ENCODE results near the gene SLC15A4. TPM values are rescaled to one million over a fixed set of nuclear protein-coding genes. Genes with fewer than 3 reads are reported as not detected.

SLC15A4 gene
- total RNA-seq, 4 donors from 2014 or later, result 25.4 to 37.0 (median 32.3) TPM

DNA sequence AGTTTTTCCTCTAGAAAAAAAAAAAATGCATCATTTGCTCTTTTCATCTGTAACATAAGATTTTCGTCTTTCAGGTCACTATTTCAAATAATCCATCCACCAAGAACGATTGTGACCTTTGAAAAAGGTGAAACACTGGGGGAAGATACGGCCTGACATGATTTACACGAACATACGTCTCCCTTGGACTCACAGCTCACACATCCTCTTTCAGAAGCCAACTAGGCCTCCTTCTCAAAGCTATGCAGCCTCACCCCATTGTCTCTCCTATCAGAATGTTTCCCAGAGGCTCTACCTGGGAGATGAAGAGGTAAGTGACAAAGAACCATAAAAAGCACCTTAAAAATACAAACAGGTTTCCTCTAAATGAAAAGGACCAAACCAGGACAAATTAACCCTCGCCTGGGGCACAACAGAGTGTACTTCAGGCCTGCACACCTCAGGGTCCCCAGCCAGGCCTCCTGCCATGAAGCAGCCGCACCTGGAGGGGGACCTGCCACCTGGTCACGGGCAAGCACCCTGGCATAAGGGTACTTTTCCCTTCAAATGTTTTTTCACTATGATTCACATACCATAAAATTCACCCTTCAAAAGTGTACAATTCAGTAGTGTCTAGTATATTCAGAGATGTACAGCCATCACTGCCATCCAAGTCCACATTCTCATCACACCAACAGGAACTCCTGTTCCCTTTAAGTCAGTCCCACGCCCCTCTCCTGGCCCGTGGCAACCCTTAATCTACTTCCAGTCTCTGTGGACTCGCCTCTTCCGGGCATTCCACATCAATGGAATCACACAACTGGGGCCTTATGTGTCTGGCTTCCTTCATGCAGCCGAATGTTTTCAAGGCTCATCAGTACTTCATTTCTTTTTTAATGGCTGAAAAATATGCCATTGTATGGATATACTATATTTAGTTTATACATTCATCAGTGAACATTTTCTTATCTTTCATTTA lies 5.4 kb downstream of the SLC15A4 start:
- no peak for TF ChIP-seq POLR2A (IDR thresholded peaks at IDR 0.05)
- TF ChIP-seq CTCF (IDR thresholded peaks at IDR 0.05), result no peak
- Histone ChIP-seq H3K27ac (peak overlapping the region in 3 of 4 donors; percentile 20 to 67 (median 32)), H3K4me3 (no peak overlapping the region), H3K36me3 (peaks cover 0 to 9% (median 0%) of the 10 kb centered on the region in 3 donors), H3K27me3 (no peaks in the 10 kb centered on the region), H3K9me3 (no peaks in the 10 kb centered on the region), H3K4me1 (peaks cover 0 to 23% (median 11%) of the 10 kb centered on the region in 4 donors)
- DNase-seq, result no peak

DNA sequence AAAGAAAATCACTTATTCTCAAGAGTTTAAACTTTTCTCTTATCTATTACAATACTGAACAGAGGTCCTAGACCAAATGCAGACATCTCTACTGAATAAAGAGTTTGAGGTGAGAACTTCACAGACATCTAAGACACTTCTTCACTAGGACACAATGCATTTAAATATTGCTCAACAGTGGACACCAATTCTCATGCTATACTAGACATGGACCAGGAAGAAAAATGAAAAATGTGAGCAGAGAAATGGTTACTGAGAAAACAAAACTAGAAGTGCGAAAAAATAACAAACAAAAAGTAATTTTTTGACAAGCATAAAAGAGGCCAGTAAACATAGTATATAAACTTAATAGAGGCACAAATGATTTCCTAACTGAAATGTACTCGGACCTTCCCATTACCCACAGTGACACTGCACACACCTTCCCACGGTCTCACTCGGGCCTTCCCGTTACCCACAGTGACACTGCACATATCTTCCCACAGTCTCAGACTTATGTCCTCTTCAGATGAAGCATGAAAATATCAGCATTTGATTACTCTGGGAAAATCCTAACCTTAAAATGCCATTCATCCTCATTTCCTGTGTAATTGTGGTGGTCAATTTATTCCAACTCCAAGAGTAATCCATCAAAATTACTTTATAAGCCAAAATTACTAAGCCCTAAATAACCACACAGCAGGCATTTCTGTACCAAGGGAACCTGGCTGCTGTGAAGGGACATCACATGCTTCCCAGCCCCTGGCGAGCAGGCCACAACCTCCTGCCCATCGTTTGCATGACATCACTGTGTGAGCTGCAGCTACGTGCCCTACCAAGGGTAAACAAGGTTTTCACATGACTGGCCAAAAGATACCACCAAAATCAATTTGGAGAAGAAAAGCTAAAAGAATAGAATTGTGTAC lies 6.4 kb downstream of the SLC15A4 start:
- Histone ChIP-seq H3K4me1 (peaks cover 0 to 16% (median 7%) of the 10 kb centered on the region in 4 donors), H3K27ac (peak overlapping the region in 2 of 4 donors; percentile 20 to 67), H3K27me3 (no peaks in the 10 kb centered on the region), H3K36me3 (peaks cover 0 to 13% (median 0%) of the 10 kb centered on the region in 3 donors), H3K9me3 (no peaks in the 10 kb centered on the region), H3K4me3 (no peak overlapping the region)
- DNase-seq, result peak in 2 of 3 donors; percentile 69 to 74
- TF ChIP-seq CTCF (IDR thresholded peaks at IDR 0.05) (no peak), POLR2A (IDR thresholded peaks at IDR 0.05) (no peak)

DNA sequence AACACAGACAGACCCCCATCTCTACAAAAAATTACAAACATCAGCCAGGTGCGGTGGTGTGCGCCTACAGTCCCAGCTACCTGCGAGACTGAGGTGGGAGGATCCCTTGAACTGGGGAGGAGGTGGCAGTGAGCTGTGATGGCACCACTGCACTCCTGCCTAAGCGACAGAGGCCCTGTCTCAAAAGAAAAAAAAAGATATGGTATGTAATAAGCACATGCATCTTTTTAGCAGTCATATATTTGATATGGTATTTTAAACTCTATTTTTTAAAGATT lies 7.2 kb downstream of the SLC15A4 start:
- Histone ChIP-seq H3K4me1 (peaks cover 0 to 12% (median 4%) of the 10 kb centered on the region in 4 donors), H3K9me3 (no peaks in the 10 kb centered on the region), H3K27ac (peak overlapping the region in 1 of 4 donors; percentile 67), H3K27me3 (no peaks in the 10 kb centered on the region), H3K4me3 (no peak overlapping the region), H3K36me3 (peaks cover 0 to 13% (median 0%) of the 10 kb centered on the region in 3 donors)
- no peak for DNase-seq
- no peak for TF ChIP-seq POLR2A (IDR thresholded peaks at IDR 0.05)
- TF ChIP-seq CTCF (IDR thresholded peaks at IDR 0.05), result no peak

DNA sequence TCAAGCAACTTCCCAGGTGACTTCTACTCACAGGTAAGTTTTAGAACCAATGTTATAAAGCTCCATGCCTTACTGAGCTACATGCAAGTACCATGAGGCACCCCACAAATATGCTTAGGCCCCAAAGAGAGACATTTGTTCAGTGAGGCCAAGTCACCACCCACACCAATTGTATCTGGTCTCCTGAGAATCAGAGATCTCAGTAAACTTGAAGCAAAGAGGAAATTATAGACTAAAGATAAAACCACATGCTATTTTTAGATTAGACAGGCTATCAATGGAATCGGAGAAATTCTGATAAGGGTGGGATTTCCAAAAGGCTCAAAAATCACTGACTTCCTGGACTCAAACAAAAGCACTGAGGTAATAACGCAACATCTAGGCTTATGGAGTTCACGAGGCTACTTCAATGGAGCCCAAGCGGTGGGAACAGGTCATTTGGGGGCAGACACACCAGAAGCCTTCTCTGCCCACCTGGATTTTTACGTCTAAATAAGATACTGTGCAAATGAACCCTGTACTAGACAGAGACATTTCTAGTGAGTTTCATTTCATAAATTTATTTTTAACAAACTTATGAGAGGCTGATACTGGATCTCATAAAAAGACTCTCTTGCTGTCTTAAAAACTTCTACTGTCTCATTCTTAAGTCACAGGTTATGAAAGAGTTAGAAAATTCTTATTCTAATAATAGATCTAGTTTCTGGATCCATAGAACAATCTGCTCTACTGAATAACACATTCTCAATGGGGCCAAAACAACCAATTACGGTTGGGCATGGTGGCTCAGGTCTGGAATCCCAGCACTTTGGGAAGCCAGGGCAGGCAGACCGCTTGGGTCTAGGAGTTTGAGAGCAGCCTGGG lies 7.7 kb downstream of the SLC15A4 start:
- no peak for TF ChIP-seq CTCF (IDR thresholded peaks at IDR 0.05)
- no peak for TF ChIP-seq POLR2A (IDR thresholded peaks at IDR 0.05)
- H3K27me3 ChIP-seq, result no peaks in the 10 kb centered on the region
- H3K27ac ChIP-seq, result peak overlapping the region in 1 of 4 donors; percentile 31
- H3K36me3 ChIP-seq, result peaks cover 0 to 13% (median 0%) of the 10 kb centered on the region in 3 donors
- peaks cover 0 to 12% (median 3%) of the 10 kb centered on the region in 4 donors for H3K4me1 ChIP-seq
- H3K9me3 ChIP-seq, result no peaks in the 10 kb centered on the region
- DNase-seq, result no peak
- no peak overlapping the region for H3K4me3 ChIP-seq

All from Peyer's patch (tissue), 4 donors.